K562 (cell line): ENCODE data around the gene OR10J5. TPM values are rescaled to one million over a fixed set of nuclear protein-coding genes. Genes with fewer than 3 reads are reported as not detected.

ENCODE experiments used
- ATAC-seq: fragments of 200-7000 bp; cut with Tn5 transposase; 3 replicates; pipeline ENCODE4 v1.9.1; 2020; ENCODE audit warnings: moderate library complexity
- BruUV-seq: library from RNA; stranded (reverse); fragments of 400-500 nt; replicated peaks from 2 replicates; lab custom pipeline; 2021; lab: Mats Ljungman, UMichigan
- CTCF ChIA-PET: fragments of 300-600 bp; formaldehyde crosslinking; extraction: SDS; loops from one replicate; lab custom pipeline; 2021; ENCODE audit warnings: low intra/inter-chr PET ratio; lab: Yijun Ruan, JAX
- POLR2A ChIA-PET: fragments of 300-600, 350-650 bp; sonication (Branson Sonifier 250); formaldehyde crosslinking; extraction: SDS; loops from one replicate; lab custom pipeline; 2021; ENCODE audit warnings: antibody characterized with exemption, inconsistent platforms; lab: Yijun Ruan, JAX
- DNase-seq, 4 experiments: peaks; one replicate each; pipeline versions ENCODE4 v3.0.0 to v3.0.0-alpha.2; 2011 to 2018; ENCODE audit warnings: low spot score in 3 of 4, mixed read lengths in 3 of 4; ENCODE audit errors: extremely low read depth in 1 of 4
- FAIRE-seq: peaks from 2 replicates; lab custom pipeline; 2011; peaks lifted over from hg19 to GRCh38; lab: Jason Lieb, UNC
- H2AFZ ChIP-seq: 2 replicates; pipeline ENCODE4 v1.6.0; 2011; ENCODE audit warnings: low read depth, low read length, control low read depth, inconsistent platforms
- H3K27ac ChIP-seq: fragments of 200-600 bp; 3 replicates; pipeline ENCODE4 v1.8.0; 2011; ENCODE audit warnings: low read depth, mild to moderate bottlenecking, control low read depth, inconsistent platforms, low read length, moderate library complexity, mixed read lengths; ENCODE audit errors: extremely low read depth
- H3K27me3 ChIP-seq, 2 experiments: fragments of 300-600 bp in 1 of 2; 2 replicates in 1 of 2; 3 replicates in 1 of 2; pipeline versions ENCODE4 v1.6.0 to v1.8.0; 2011; ENCODE audit warnings: inconsistent platforms in 2 of 2, low read length in 2 of 2, mild to moderate bottlenecking in 1 of 2, mixed read lengths in 1 of 2, moderate library complexity in 1 of 2; ENCODE audit not compliant: control insufficient read depth in 2 of 2, insufficient read depth in 2 of 2
- H3K36me3 ChIP-seq: fragments of 300-600 bp; 3 replicates; pipeline ENCODE4 v1.8.0; 2011; ENCODE audit warnings: mild to moderate bottlenecking, low read length, inconsistent platforms; ENCODE audit not compliant: control insufficient read depth, insufficient read depth
- H3K4me1 ChIP-seq, 2 experiments: fragments of 200-600 bp in 1 of 2; replicated peaks in 1 of 2; 2 replicates in 1 of 2; 3 replicates in 1 of 2; pipeline versions ENCODE4 v1.5.1 to v1.8.0; 2011; ENCODE audit warnings: inconsistent platforms in 2 of 2, low read length in 2 of 2, mild to moderate bottlenecking in 1 of 2, mixed read lengths in 1 of 2, moderate library complexity in 1 of 2; ENCODE audit not compliant: control insufficient read depth in 2 of 2, insufficient read depth in 2 of 2
- H3K4me2 ChIP-seq: 2 replicates; pipeline ENCODE4 v1.6.1; 2011; ENCODE audit warnings: low read length, control low read depth, inconsistent platforms, mixed read lengths; ENCODE audit not compliant: insufficient read depth
- H3K4me3 ChIP-seq: fragments of 200-600 bp; sonication (generic), shearing (Covaris generic); 2 replicates; pipeline ENCODE4 v1.5.1; 2016; ENCODE audit warnings: control low read depth, inconsistent platforms
- H3K79me2 ChIP-seq: fragments of 200-600 bp; 3 replicates; pipeline ENCODE4 v1.8.0; 2011; ENCODE audit warnings: low read length, inconsistent platforms; ENCODE audit not compliant: control insufficient read depth, insufficient read depth
- H3K9ac ChIP-seq, 2 experiments: 2 replicates each; pipeline versions ENCODE4 v1.6.0 to v1.6.1; 2011; ENCODE audit warnings: low read depth in 2 of 2, low read length in 2 of 2, control low read depth in 1 of 2, inconsistent platforms in 1 of 2, mild to moderate bottlenecking in 1 of 2, mixed read lengths in 1 of 2; ENCODE audit not compliant: insufficient read depth in 1 of 2
- H3K9me1 ChIP-seq: one replicate; pipeline ENCODE4 v1.6.0; 2011; ENCODE audit warnings: inconsistent platforms, mild to moderate bottlenecking, low read length, moderate library complexity; ENCODE audit not compliant: control insufficient read depth, insufficient read depth
- H3K9me3 ChIP-seq: replicated peaks from 2 replicates; pipeline ENCODE4 v1.5.1; 2011; ENCODE audit warnings: low read depth, low read length, inconsistent platforms; ENCODE audit not compliant: control insufficient read depth, insufficient read depth
- H4K20me1 ChIP-seq: replicated peaks from 2 replicates; pipeline ENCODE4 v1.6.1; 2011; ENCODE audit warnings: low read length, inconsistent platforms, mixed read lengths; ENCODE audit not compliant: control insufficient read depth, insufficient read depth
- BRF1 ChIP-seq: IDR thresholded peaks from 3 replicates; pipeline ENCODE4 v1.6.1; 2011; ENCODE audit warnings: borderline replicate concordance, mild to moderate bottlenecking; ENCODE audit not compliant: insufficient read length; ENCODE audit errors: extremely low read depth
- CBX3 ChIP-seq, 2 experiments: IDR thresholded peaks; 1 replicate in 1 of 2; 2 replicates in 1 of 2; pipeline ENCODE4 v1.6.1; 2012; ENCODE audit warnings: inconsistent platforms in 2 of 2, low read length in 2 of 2, borderline replicate concordance in 1 of 2, control low read depth in 1 of 2
- CLOCK ChIP-seq: fragments of 250-450 bp; sonication (Bioruptor Pico); IDR thresholded peaks from 2 replicates; pipeline ENCODE4 v1.4.0; 2020; ENCODE audit warnings: mild to moderate bottlenecking, moderate library complexity, borderline replicate concordance
- CSDE1 ChIP-seq, 2 experiments: fragments of 450-650 bp; IDR thresholded peaks; 2 replicates each; pipeline ENCODE4 v1.6.1; 2016; ENCODE audit warnings: mild to moderate bottlenecking in 1 of 2
- CXXC5 ChIP-seq: fragments of 250-450 bp; sonication (Bioruptor Pico); IDR thresholded peaks from 2 replicates; pipeline ENCODE4 v1.8.0; 2022; ENCODE audit warnings: inconsistent platforms, mild to moderate bottlenecking, moderate library complexity
- DIDO1 ChIP-seq: fragments of 450-650 bp; IDR thresholded peaks from 2 replicates; pipeline ENCODE4 v1.6.1; 2016; ENCODE audit warnings: low read depth, missing biosample characterization, missing genetic modification characterization
- MCM7 ChIP-seq, 2 experiments: fragments of 450-650 bp; IDR thresholded peaks; 2 replicates each; pipeline ENCODE4 v1.6.1; 2016 to 2018
- POLR2A ChIP-seq: fragments of 450-650 bp; conservative IDR thresholded peaks from 2 replicates; pipeline ENCODE4 v1.6.1; 2016
- RBM14 ChIP-seq: fragments of 200-400 bp; formaldehyde crosslinking; IDR thresholded peaks from 2 replicates; pipeline ENCODE4 v1.6.1; 2018; ENCODE audit warnings: low read depth, mild to moderate bottlenecking, low read length, moderate library complexity, borderline replicate concordance; ENCODE audit not compliant: insufficient read depth
- TAF15 ChIP-seq: fragments of 200-400 bp; formaldehyde crosslinking; IDR thresholded peaks from 2 replicates; pipeline ENCODE4 v1.6.1; 2017; ENCODE audit warnings: mild to moderate bottlenecking, low read depth, low read length, moderate library complexity
- ZFPM2 ChIP-seq: fragments of 250-450 bp; sonication (Bioruptor Pico); IDR thresholded peaks from 2 replicates; pipeline ENCODE4 v1.5.1; 2022; ENCODE audit warnings: mild to moderate bottlenecking
- ZNF511 ChIP-seq: sonication (generic); formaldehyde crosslinking; IDR thresholded peaks from 2 replicates; pipeline ENCODE4 v1.8.0; 2022; ENCODE audit warnings: mild to moderate bottlenecking, missing genetic modification reagents
- ZNF589 ChIP-seq: fragments of 200-800 bp; sonication (Bioruptor generic); IDR thresholded peaks from 2 replicates; pipeline ENCODE4 v1.6.1; 2016; ENCODE audit warnings: low read depth, missing genetic modification characterization, missing compliant biosample characterization
- ZNF76 ChIP-seq: fragments of 250-450 bp; sonication (Bioruptor Pico); IDR thresholded peaks from 2 replicates; pipeline ENCODE4 v1.4.0; 2020; ENCODE audit warnings: mild to moderate bottlenecking, moderate library complexity, borderline replicate concordance
- ZNF778 ChIP-seq: fragments of 450-650 bp; formaldehyde crosslinking; IDR thresholded peaks from 2 replicates; pipeline ENCODE4 v1.4.0; 2020; ENCODE audit warnings: mild to moderate bottlenecking, moderate library complexity
- whole genome bisulfite sequencing: fragments of 100-300 bp; shearing (Covaris generic); methylation state at CpG from one replicate; pipeline ENCODE4 v1.1.6; 2016; ENCODE audit warnings: low coverage, mixed read lengths; ENCODE audit not compliant: insufficient coverage; ENCODE audit errors: missing lambda C conversion rate; 5-methylcytosine and 5-hydroxymethylcytosine counted together
- in situ Hi-C: fragments of 300-500 bp; cut with MboI; formaldehyde crosslinking; loops from 4 replicates; pipeline ENCODE4 v1.15.0; 2018; ENCODE audit warnings: inconsistent platforms, mixed read lengths
- intact Hi-C: fragments of 100-400 bp; cut with micrococcal nuclease; formaldehyde crosslinking; loops from 2 replicates; pipeline ENCODE4 v1.14.2; 2022
- polyA plus RNA-seq, 8 experiments: library from polyadenylated mRNA; depleted of rRNA in 4 of 8; stranded (reverse) in 5 of 8; unstranded in 3 of 8; fragments of >200 nt; fragmentation: Nextera tagmentation in 2 of 8; fragmentation: Illumina TruSeq in 1 of 8; extraction: Ambion mirVana in 2 of 8; extraction: Trizol in 1 of 8; gene quantifications; 2 replicates each; pipeline versions ENCODE4 v1.2.1 to v1.2.3, GENCODE V29; 2011 to 2014; ENCODE audit warnings: inconsistent platforms in 1 of 8, missing spikeins in 1 of 8
- total RNA-seq, 7 experiments: library from RNA; depleted of rRNA in 6 of 7; stranded (reverse); fragments of >200 nt in 6 of 7; fragmentation: Illumina TruSeq in 2 of 7; extraction: Trizol in 2 of 7; gene quantifications; 2 replicates each; pipeline versions ENCODE4 v1.2.1 to v1.2.3, GENCODE V29; 2011 to 2021; ENCODE audit warnings: low replicate concordance in 1 of 7
- TF ChIP-seq, protein P1 (sequence below): fragments of 250-450 bp; sonication (Bioruptor Pico); IDR thresholded peaks from 2 replicates; pipeline ENCODE4 v1.5.1; 2021; ENCODE audit warnings: mild to moderate bottlenecking
- TF ChIP-seq, protein P2 (sequence below): sonication (generic); formaldehyde crosslinking; IDR thresholded peaks from 2 replicates; pipeline ENCODE4 v1.8.0; 2022; ENCODE audit warnings: missing genetic modification reagents, mild to moderate bottlenecking, borderline replicate concordance

OR10J5 gene
- total and polyA plus RNA-seq, 9 of the 15 experiments (the other 6 are each of a cell fraction or from before 2014, with no cell fraction given): not detected

DNA sequence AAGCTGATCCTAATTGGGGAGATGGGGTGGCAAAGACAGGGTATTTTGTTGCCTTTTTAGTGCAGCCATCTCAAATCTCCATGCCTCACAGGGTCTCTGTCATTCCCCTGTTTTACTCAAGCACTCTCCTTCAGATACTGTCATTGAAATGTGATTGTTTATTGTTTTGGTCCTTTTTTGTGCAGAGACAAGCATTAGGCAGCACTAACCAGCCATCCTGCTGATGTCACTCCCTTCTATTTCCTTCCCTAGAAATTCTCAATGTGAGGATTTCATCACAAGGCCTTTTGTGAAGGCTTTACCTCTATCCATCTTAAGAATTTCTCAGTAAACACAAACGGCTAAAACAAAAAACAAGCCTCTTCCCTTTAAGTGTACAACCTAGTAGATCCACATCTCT lies 34.7 kb downstream of the OR10J5 start:
- no peaks in the 10 kb centered on the region for H3K36me3 ChIP-seq
- no peak overlapping the region for H3K9ac ChIP-seq
- H3K27ac ChIP-seq: no peak overlapping the region
- no peaks in the 10 kb centered on the region for H3K9me1 ChIP-seq
- BruUV-seq: no TSS peak
- CTCF ChIA-PET: no interaction called here
- FAIRE-seq (no peak), DNase-seq (no peak), ATAC-seq (no peak)
- no peaks in the 10 kb centered on the region for H4K20me1 ChIP-seq
- no peaks in the 10 kb centered on the region for H3K9me3 ChIP-seq
- H2AFZ ChIP-seq: no peak overlapping the region
- H3K4me3 ChIP-seq: no peak overlapping the region
- TF ChIP-seq, protein P1, sequence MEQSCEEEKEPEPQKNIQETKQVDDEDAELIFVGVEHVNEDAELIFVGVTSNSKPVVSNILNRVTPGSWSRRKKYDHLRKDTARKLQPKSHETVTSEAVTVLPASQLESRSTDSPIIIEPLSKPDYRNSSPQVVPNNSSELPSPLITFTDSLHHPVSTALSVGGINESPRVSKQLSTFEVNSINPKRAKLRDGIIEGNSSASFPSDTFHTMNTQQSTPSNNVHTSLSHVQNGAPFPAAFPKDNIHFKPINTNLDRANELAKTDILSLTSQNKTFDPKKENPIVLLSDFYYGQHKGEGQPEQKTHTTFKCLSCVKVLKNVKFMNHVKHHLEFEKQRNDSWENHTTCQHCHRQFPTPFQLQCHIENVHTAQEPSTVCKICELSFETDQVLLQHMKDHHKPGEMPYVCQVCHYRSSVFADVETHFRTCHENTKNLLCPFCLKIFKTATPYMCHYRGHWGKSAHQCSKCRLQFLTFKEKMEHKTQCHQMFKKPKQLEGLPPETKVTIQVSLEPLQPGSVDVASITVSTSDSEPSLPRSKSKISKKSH: no peak
- TF ChIP-seq CSDE1 (IDR thresholded peaks at IDR 0.05): no peak
- no peak for TF ChIP-seq POLR2A
- TF ChIP-seq MCM7 (IDR thresholded peaks at IDR 0.05): no peak
- TF ChIP-seq TAF15: no peak
- TF ChIP-seq RBM14: no peak
- TF ChIP-seq ZNF589 (CRISPR knock-in tag): no peak
- no peak for TF ChIP-seq ZFPM2 (CRISPR knock-in tag)
- no peak for TF ChIP-seq ZNF511 (CRISPR knock-in tag)
- no peak for TF ChIP-seq CLOCK (CRISPR knock-in tag)
- TF ChIP-seq, protein P2, sequence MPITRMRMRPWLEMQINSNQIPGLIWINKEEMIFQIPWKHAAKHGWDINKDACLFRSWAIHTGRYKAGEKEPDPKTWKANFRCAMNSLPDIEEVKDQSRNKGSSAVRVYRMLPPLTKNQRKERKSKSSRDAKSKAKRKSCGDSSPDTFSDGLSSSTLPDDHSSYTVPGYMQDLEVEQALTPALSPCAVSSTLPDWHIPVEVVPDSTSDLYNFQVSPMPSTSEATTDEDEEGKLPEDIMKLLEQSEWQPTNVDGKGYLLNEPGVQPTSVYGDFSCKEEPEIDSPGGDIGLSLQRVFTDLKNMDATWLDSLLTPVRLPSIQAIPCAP: no peak
- TF ChIP-seq ZNF76 (CRISPR knock-in tag): no peak
- TF ChIP-seq CBX3 (IDR thresholded peaks at IDR 0.05; ENCODE audit: borderline replicate concordance in 1 of 2, low read length in 2 of 2): no peak
- no peak for TF ChIP-seq ZNF778
- no peak for TF ChIP-seq CXXC5 (CRISPR knock-in tag)
- TF ChIP-seq DIDO1: no peak
- no peak for TF ChIP-seq BRF1
- intact Hi-C loops: no loop called here
- H3K4me2 ChIP-seq: no peak overlapping the region
- WGBS: 0% methylated on average over 1 of the region's 1 CpG
- no peaks in the 10 kb centered on the region for H3K27me3 ChIP-seq
- no peaks in the 10 kb centered on the region for H3K4me1 ChIP-seq
- in situ Hi-C loops: no loop called here
- POLR2A ChIA-PET: no interaction called here
- no peaks in the 10 kb centered on the region for H3K79me2 ChIP-seq
